Fibroblast of pulmonary artery (primary cell): Measurements from ENCODE around the gene RHOJ.

Experiments used
- DNase-seq: peaks from one replicate; pipeline ENCODE4 v3.0.0-alpha.2; 2010; ENCODE audit warnings: low read depth
- H3K4me3 ChIP-seq: replicated peaks from 2 replicates; pipeline ENCODE4 v1.5.1; 2011; ENCODE audit warnings: low read depth, mild to moderate bottlenecking, control low read depth, low read length, moderate library complexity
- CTCF ChIP-seq: IDR thresholded peaks from 2 replicates; pipeline ENCODE4 v1.5.1; 2011; ENCODE audit warnings: mild to moderate bottlenecking, control low read depth, low read length, inconsistent platforms; ENCODE audit errors: missing control alignments

Gene RHOJ

GRCh38 chr14:63248211-63248610, 44.0 kb downstream of the RHOJ start:
- TF ChIP-seq CTCF = no peak
- peak; percentile 81 for DNase-seq
- no peak overlapping the region for H3K4me3 ChIP-seq

- H3K4me3 ChIP-seq = no peak overlapping the region
- DNase-seq = peak; percentile 60
- TF ChIP-seq CTCF = no peak
Measured at GRCh38 chr14:63249092-63249491, 44.8 kb downstream of the RHOJ start.

- DNase-seq = no peak
- H3K4me3 ChIP-seq = no peak overlapping the region
- TF ChIP-seq CTCF = no peak
Measured at GRCh38 chr14:63257299-63257698, 53.1 kb downstream of the RHOJ start.

GRCh38 chr14:63262446-63262845, 58.2 kb downstream of the RHOJ start:
- no peak overlapping the region for H3K4me3 ChIP-seq
- TF ChIP-seq CTCF = no peak
- no peak for DNase-seq

- no peak overlapping the region for H3K4me3 ChIP-seq
- no peak for DNase-seq
- TF ChIP-seq CTCF = no peak
Measured at GRCh38 chr14:63266106-63266505, 61.9 kb downstream of the RHOJ start.

- H3K4me3 ChIP-seq = no peak overlapping the region
- DNase-seq = no peak
- no peak for TF ChIP-seq CTCF
Measured at GRCh38 chr14:63267171-63267570, 62.9 kb downstream of the RHOJ start.

- DNase-seq = no peak
- no peak overlapping the region for H3K4me3 ChIP-seq
- TF ChIP-seq CTCF = no peak
Measured at GRCh38 chr14:63268771-63269170, 64.5 kb downstream of the RHOJ start.
